SK-N-MC (cell line): Measurements from ENCODE around the gene PLXNA2.

Source experiments
- EZH2 ChIP-seq: fragments of 200-600 bp; sonication (generic); IDR thresholded peaks from one replicate; pipeline ENCODE4 v1.6.1; 2017; ENCODE audit warnings: antibody characterized with exemption
- FOXP2 ChIP-seq: optimal IDR thresholded peaks from 2 replicates; pipeline ENCODE3; 2011; ENCODE audit warnings: mild to moderate bottlenecking, moderate library complexity; ENCODE audit not compliant: insufficient read depth; ENCODE audit errors: extremely low read length, control extremely low read depth
- POLR2AphosphoS5 ChIP-seq: IDR thresholded peaks from 2 replicates; pipeline ENCODE4 v1.6.1; 2012; ENCODE audit warnings: mild to moderate bottlenecking, low read depth, low read length, borderline replicate concordance

- TF ChIP-seq POLR2AphosphoS5 (no peak), EZH2 (no peak), FOXP2 (no peak)
Measured at GRCh38 chr1:208177656-208178055, 66.5 kb downstream of the PLXNA2 start.
